GM12878 (cell line): ENCODE measurements around the gene AGMAT. TPM values are rescaled to one million over a fixed set of nuclear protein-coding genes. Genes with fewer than 3 reads are reported as not detected.

Experiments used
- ATAC-seq: fragments of 200-7000 bp; cut with Tn5 transposase; 3 replicates; pipeline ENCODE4 v1.9.1; 2020; ENCODE audit warnings: mild to moderate bottlenecking, moderate library complexity
- BruUV-seq: library from RNA; stranded (reverse); fragments of 400-500 nt; replicated peaks from 2 replicates; lab custom pipeline; 2021; lab: Mats Ljungman, UMichigan
- CTCF ChIA-PET: fragments of 300-600 bp; sonication (Branson Sonifier 250); formaldehyde crosslinking; extraction: SDS; loops from one replicate; lab custom pipeline; 2021; ENCODE audit warnings: inconsistent platforms; lab: Yijun Ruan, JAX
- POLR2A ChIA-PET: fragments of 350-600 bp; formaldehyde crosslinking; extraction: SDS; loops from one replicate; lab custom pipeline; 2021; ENCODE audit warnings: inconsistent platforms; lab: Charles Lee
- RAD21 ChIA-PET: fragments of 300-600 bp; sonication (Branson Sonifier 250); formaldehyde crosslinking; loops from one replicate; lab custom pipeline; 2023; ENCODE audit warnings: antibody characterized with exemption; ENCODE audit not compliant: unreplicated experiment; lab: Charles Lee
- SMC1A ChIA-PET: fragments of 300-600 bp; sonication (Branson Sonifier 250); formaldehyde crosslinking; loops from one replicate; lab custom pipeline; 2023; ENCODE audit not compliant: unreplicated experiment, uncharacterized antibody; lab: Charles Lee
- DNase-seq: peaks from one replicate; pipeline ENCODE4 v3.0.0-alpha.2; 2011; ENCODE audit warnings: low read depth, low spot score
- FAIRE-seq: peaks from 3 replicates; lab custom pipeline; 2011; peaks lifted over from hg19 to GRCh38; lab: Jason Lieb, UNC
- H2AFZ ChIP-seq: 2 replicates; pipeline ENCODE4 v1.6.0; 2011; ENCODE audit warnings: low read depth, low read length, control low read depth; ENCODE audit not compliant: control insufficient read depth
- H3K27ac ChIP-seq: 2 replicates; pipeline ENCODE4 v1.5.1; 2011; ENCODE audit warnings: control low read depth; ENCODE audit not compliant: control insufficient read depth, insufficient read depth
- H3K27me3 ChIP-seq, 2 experiments: replicated peaks in 1 of 2; 2 replicates each; pipeline versions ENCODE4 v1.6.0 to v1.6.1; 2011; ENCODE audit warnings: low read length in 1 of 2; ENCODE audit not compliant: control insufficient read depth in 2 of 2, insufficient read depth in 2 of 2
- H3K36me3 ChIP-seq, 2 experiments: 2 replicates each; pipeline ENCODE4 v1.5.1; 2011; ENCODE audit warnings: low read length in 1 of 2; ENCODE audit not compliant: control insufficient read depth in 2 of 2, insufficient read depth in 2 of 2
- H3K4me1 ChIP-seq: 2 replicates; pipeline ENCODE4 v1.6.1; 2011; ENCODE audit warnings: mild to moderate bottlenecking, low read length, moderate library complexity, mixed read lengths; ENCODE audit not compliant: control insufficient read depth, insufficient read depth
- H3K4me2 ChIP-seq: 2 replicates; pipeline ENCODE4 v1.6.0; 2011; ENCODE audit warnings: control low read depth; ENCODE audit not compliant: control insufficient read depth, insufficient read depth
- H3K4me3 ChIP-seq: fragments of 200-600 bp; sonication (generic); 2 replicates; pipeline ENCODE4 v1.5.1; 2016
- H3K79me2 ChIP-seq: 2 replicates; pipeline ENCODE4 v1.6.0; 2011; ENCODE audit warnings: low read length; ENCODE audit not compliant: control insufficient read depth, insufficient read depth
- H3K9ac ChIP-seq: 2 replicates; pipeline ENCODE4 v1.8.0; 2011; ENCODE audit warnings: low read length, control low read depth, mixed read lengths; ENCODE audit not compliant: control insufficient read depth, insufficient read depth
- H3K9me3 ChIP-seq: replicated peaks from 3 replicates; pipeline ENCODE4 v1.5.1; 2011; ENCODE audit warnings: mild to moderate bottlenecking, low read length; ENCODE audit not compliant: control insufficient read depth, insufficient read depth
- H4K20me1 ChIP-seq: 2 replicates; pipeline ENCODE4 v1.6.0; 2011; ENCODE audit not compliant: control insufficient read depth, insufficient read depth
- ASH2L ChIP-seq: fragments of 300-600, 200-600 bp; sonication (generic); IDR thresholded peaks from 2 replicates; pipeline ENCODE4 v1.6.1; 2017; ENCODE audit warnings: low read depth, mild to moderate bottlenecking, borderline replicate concordance
- CBFB ChIP-seq: IDR thresholded peaks from 2 replicates; pipeline ENCODE4 v1.6.1; 2016; ENCODE audit warnings: antibody characterized with exemption, low read depth
- IKZF2 ChIP-seq, 2 experiments: fragments of 450-650 bp; IDR thresholded peaks; 2 replicates each; pipeline ENCODE4 v1.6.1; 2017; ENCODE audit warnings: mild to moderate bottlenecking in 2 of 2, moderate library complexity in 2 of 2
- ZNF207 ChIP-seq: fragments of 450-650 bp; IDR thresholded peaks from 2 replicates; pipeline ENCODE4 v1.6.1; 2014; ENCODE audit warnings: antibody characterized with exemption, mild to moderate bottlenecking, borderline replicate concordance
- ZNF217 ChIP-seq: fragments of 450-650 bp; IDR thresholded peaks from 2 replicates; pipeline ENCODE4 v1.6.1; 2017; ENCODE audit warnings: antibody characterized with exemption, mild to moderate bottlenecking
- ZNF687 ChIP-seq: fragments of 450-650 bp; IDR thresholded peaks from 2 replicates; pipeline ENCODE4 v1.6.1; 2017; ENCODE audit warnings: mild to moderate bottlenecking, moderate library complexity
- ZZZ3 ChIP-seq: IDR thresholded peaks from 2 replicates; pipeline ENCODE4 v1.6.1; 2011; ENCODE audit warnings: low read depth; ENCODE audit not compliant: control insufficient read depth, insufficient read length
- WGBS: methylation state at CpG from one replicate; pipeline ENCODE4 v1.1.6; 2016; ENCODE audit warnings: low lambda C conversion rate; ENCODE audit not compliant: insufficient replicate concordance, insufficient coverage; ENCODE audit errors: missing lambda C conversion rate; 5-methylcytosine and 5-hydroxymethylcytosine counted together
- in situ Hi-C: fragments of 300-500 bp; cut with MboI; formaldehyde crosslinking; loops from 9 replicates; pipeline ENCODE4 v1.14.3; 2018; ENCODE audit warnings: mixed read lengths
- intact Hi-C: fragments of 100-400 bp; cut with micrococcal nuclease; formaldehyde crosslinking; loops from one replicate; pipeline ENCODE4 v1.14.2; 2022; ENCODE audit not compliant: unreplicated experiment
- polyA plus RNA-seq, 11 experiments: library from polyadenylated mRNA; depleted of rRNA in 4 of 11; unstranded in 6 of 11; stranded (reverse) in 5 of 11; fragments of >200 nt; fragmentation: Nextera tagmentation in 4 of 11; fragmentation: Illumina TruSeq in 1 of 11; extraction: Ambion mirVana in 4 of 11; extraction: Trizol in 1 of 11; gene quantifications; 1 replicate in 1 of 11; 2 replicates in 10 of 11; pipeline versions ENCODE4 v1.2.1 to v1.2.3, GENCODE V29; 2011 to 2016; ENCODE audit warnings: inconsistent platforms in 2 of 11, missing spikeins in 2 of 11, low read depth in 1 of 11
- total RNA-seq, 4 experiments: library from RNA; depleted of rRNA in 3 of 4; stranded (reverse); fragments of >200 nt in 3 of 4; fragmentation: Illumina TruSeq in 1 of 4; extraction: Trizol in 1 of 4; gene quantifications; 2 replicates each; pipeline versions ENCODE4 v1.2.1 to v1.2.3, GENCODE V29; 2013 to 2021

Gene AGMAT
- total and polyA plus RNA-seq, 10 of the 15 experiments (the other 5 are each of a cell fraction or from before 2014, with no cell fraction given): 0.47 to 7.9 (median 4.7) TPM

- H3K9ac ChIP-seq: peak overlapping the region; percentile 25; the same call in 1 of the 2 replicates
- H4K20me1 ChIP-seq: no peaks in the 10 kb centered on the region
- RAD21 ChIA-PET: interaction anchor here (0.5 to 1.5 kb wide), 2 partner anchors 17 to 57 kb away, joined by 3 read pairs; no protein-coding TSS in a partner anchor
- no peak overlapping the region for H2AFZ ChIP-seq
- POLR2A ChIA-PET: interaction anchor here (1.0 kb wide), 1 partner anchor 65 kb away, joined by 3 read pairs; no protein-coding TSS in a partner anchor
- no peaks in the 10 kb centered on the region for H3K9me3 ChIP-seq
- FAIRE-seq (no peak), DNase-seq (no peak), ATAC-seq (no peak)
- 0% methylated on average over 1 of the region's 1 CpG for WGBS
- CTCF ChIA-PET: interaction anchor here (0.6 to 1.7 kb wide), 3 partner anchors 10 to 203 kb away, joined by 3 to 11 read pairs (median 3); no protein-coding TSS in a partner anchor
- peak overlapping the region; percentile 40; the same call in 1 of the 2 replicates for H3K27ac ChIP-seq
- in situ Hi-C loops (no loop called here), intact Hi-C loops (no loop called here)
- H3K4me1 ChIP-seq: peaks cover 14% of the 10 kb centered on the region
- H3K4me2 ChIP-seq: peak overlapping the region; percentile 78
- no peaks in the 10 kb centered on the region; a peak in 1 of 4 replicates for H3K36me3 ChIP-seq
- no TSS peak for BruUV-seq
- SMC1A ChIA-PET: interaction anchor here (0.8 to 2.0 kb wide), 4 partner anchors 10 to 569 kb away, joined by 3 to 5 read pairs (median 5); no protein-coding TSS in a partner anchor
- H3K79me2 ChIP-seq: peaks cover 74% of the 10 kb centered on the region
- H3K4me3 ChIP-seq: peak overlapping the region; percentile 90
- TF ChIP-seq ZNF687 (no peak), ZNF207 (no peak), IKZF2 (IDR thresholded peaks at IDR 0.05) (0 out of 4 replicates have a peak, but pooled peaks of 1 of the 2 experiments have one; percentile 17), ASH2L (no peak), ZNF217 (no peak), CBFB (no peak), ZZZ3 (no peak)
- no peaks in the 10 kb centered on the region for H3K27me3 ChIP-seq
These were observed 35.3 kb upstream of the AGMAT start for GRCh38 chr1:15620155-15620545.
